ENCODE data around the gene NCOA3.
A peak's percentile ranks its signal among the peaks of the same experiment; 100 is the strongest.

DNA sequence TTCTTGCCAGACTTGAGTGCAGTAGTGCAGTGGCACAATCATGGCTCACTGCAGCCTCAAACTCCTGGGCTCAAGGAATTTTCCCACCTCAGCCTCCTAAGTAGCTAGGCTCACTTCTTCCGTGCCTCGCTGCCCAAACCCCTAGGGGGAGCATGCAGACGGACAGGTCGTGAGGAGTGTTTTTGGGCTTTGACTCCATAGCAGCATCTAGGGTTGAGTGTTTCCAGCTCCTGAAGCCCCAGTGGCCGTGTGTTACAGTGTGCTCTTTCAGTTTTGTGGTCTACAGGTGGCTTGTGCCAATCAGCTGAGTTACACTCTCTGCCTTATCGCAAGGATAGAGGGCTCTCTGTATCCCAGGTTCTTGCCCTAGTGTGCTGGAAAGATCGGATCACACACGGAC, 33.4 kb downstream of the NCOA3 start:
- peak; percentile 52 for TF ChIP-seq CTCF (conservative IDR thresholded peaks at IDR 0.05; ENCODE audit: low read depth, low read length)
- TF ChIP-seq EZH2 (IDR thresholded peaks at IDR 0.05; ENCODE audit: low read length, unreplicated experiment): no peak
